NCI-H226 (cell line): ENCODE data around the gene CDK19.

Experiments used
- DNase-seq: peaks from one replicate; pipeline ENCODE4 v3.0.0-alpha.2; 2015

CDK19 gene

DNA sequence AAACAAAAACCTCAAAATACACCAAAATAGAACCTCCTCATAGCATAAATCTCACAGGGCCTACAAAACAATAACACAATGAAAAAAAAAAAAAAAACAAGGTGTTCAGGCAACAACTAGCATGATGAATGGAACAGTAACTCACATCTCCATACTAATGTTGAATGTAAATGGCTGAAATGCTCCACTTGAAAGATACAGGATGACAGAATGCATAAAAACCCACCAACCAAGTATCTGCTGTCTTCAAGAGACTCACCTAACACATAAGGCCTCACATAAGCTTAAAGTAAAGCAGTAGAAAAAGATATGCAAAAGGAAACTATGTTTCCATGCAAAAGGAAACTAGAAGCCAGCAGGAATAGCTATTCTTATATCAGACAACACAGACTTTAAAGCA lies 121.3 kb downstream of the CDK19 start:
- DNase-seq: no peak

DNA sequence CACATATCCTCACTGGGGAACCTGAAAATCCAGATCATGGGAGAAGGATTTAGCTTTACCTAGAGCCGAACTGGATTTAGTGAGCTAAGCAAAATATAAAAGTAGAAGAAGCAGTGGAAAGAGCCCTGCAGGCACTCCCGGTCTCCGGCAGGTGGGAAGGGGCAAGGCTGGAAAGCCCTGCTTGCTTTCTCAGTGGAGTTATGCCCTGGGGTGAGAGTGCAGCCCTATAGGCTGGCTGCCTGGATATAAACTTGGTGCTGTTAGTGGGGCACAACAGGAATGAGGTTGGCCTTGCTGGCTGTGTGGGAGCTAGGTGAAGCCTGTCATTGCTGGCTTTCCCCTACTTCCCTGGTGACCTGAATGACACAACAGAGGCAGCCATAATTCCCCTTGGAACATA lies 122.0 kb downstream of the CDK19 start:
- DNase-seq: no peak

DNA sequence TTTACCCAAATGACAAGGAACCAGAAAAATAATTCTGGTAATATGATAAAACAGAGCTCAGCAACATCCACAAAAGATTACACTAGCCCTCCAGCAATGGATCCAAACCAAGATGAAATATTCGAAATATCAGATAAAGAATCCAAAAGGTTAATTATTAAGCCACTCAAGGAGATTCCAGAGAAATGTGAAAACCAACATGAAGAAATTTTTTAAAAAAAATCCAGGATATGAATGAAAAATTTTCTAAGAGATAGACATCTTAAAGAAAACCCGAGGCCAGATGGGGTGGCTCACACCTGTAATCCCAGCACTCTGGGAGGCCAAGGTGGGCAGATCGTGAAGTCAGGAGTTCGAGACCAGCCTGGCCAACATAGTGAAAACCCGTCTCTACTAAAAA lies 124.4 kb downstream of the CDK19 start:
- no peak for DNase-seq

DNA sequence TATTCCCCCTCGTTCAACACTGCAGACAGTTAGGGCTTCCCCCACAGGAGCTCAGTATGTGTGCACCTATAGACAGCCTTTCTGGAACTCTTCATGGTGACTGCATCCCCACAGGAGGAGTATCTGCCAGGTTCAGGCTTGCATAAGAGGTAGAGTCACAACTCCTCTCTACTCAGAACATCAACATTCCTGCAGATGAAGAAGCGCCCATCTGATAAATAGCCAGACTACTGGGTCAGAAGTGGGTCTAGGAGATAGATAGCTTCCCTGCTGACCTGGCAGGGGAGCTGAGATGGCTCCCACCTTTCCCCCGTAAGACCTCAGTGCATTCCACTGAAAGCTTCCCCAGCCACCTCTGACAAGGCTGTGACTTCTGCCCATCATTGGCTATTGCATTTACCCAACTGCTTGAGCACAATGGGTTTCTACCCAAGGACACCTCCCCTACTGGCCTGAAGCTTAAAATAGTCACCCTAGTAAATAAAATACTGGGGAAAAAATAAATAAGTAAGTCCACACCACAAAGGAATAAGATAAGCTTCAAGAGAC lies 125.1 kb downstream of the CDK19 start:
- DNase-seq: no peak

DNA sequence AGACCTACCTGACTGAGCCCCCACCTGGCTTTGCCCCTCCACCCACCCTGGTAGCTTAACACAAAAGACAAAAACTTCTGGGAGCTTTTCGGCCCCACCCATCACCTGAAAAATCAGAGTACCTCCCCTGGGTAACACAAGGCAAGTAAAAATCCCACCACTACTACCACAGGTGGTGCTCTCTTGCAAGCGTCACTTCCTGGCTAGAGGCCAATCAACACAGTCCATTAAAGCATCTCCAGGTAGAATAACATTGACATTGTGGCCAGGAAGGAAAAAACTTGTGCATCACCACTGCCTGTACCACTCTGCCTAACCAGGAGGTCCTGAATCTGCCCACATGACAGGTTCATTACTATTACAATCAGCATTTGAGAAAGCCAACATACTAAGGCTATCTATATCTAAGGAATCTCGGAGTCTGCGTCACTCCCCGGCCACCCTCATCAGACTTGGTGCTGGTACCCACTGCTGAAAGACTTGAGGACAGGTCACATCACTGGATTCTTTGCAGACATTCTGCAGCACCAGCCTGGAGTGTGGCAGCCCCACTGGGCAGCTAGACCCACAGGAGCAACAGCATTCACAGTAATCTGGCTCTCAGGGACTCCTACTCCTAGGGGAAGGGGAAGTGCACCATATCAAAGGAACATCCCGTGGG lies 125.9 kb downstream of the CDK19 start:
- DNase-seq: no peak

DNA sequence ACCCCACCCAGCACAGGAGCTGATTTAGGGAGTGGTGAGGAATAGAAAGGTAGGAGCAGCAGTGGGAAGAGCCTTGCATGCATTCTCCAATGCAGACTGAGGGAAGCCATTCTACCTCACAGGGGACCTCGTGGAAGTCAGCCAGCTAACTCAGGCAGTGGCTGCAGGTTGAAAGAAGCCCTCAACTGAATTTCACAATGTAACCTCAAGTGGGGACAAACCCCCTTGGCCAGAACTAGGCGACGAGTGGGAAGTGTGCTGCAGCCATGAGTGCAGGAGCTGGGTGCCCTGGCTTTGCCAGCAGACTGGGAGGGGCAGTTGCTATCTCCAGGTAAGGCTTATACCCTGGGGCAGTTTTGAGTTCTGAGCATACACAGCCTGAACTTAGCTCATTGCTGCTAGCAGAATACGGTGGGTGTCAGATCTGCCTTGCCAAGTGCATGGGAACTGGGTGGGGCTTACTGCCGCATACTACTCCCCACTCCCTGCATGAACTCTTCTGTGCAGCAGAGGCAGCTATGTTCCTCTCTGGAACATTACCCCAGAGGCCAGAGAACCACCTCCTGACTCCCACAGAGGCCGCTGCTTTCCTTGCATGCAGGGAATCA lies 126.5 kb downstream of the CDK19 start:
- DNase-seq: peak; percentile 5

DNA sequence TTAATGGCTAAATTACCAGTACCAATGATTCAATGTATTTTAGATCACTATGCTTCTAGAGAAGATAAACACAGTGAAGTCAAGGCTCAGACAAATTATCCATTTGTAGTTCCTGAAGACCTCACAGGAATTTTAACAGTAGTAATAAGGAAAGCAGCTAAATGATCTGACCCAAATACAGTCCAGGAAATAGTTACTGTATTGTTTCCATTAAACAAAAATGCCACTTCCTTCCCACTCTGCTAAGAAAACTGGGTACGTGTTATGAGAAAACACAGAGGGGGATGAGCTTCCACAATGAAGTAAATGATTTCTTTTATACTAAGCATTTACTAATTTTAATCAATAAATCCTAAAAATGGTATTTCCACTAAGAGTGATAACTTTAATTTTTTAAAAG lies 127.9 kb downstream of the CDK19 start:
- no peak for DNase-seq

DNA sequence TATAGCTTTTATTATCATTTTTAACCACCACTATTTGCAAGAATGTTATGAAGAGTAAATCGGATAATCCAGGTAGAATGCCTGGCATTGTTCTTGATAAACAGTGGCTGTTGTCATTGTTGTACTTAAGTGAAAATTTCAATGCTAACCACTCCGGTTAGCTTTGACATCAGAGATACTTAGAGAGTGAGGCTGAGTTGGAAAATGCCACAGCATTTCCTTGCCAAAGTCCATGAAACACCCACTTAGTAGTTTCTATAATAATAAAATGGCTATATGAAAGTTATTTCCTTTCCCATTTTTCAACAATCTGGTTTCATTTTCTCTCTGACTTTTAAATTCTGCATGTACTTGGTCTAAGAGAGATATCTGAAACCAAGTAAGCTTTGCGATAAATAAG lies 132.0 kb downstream of the CDK19 start:
- no peak for DNase-seq

DNA sequence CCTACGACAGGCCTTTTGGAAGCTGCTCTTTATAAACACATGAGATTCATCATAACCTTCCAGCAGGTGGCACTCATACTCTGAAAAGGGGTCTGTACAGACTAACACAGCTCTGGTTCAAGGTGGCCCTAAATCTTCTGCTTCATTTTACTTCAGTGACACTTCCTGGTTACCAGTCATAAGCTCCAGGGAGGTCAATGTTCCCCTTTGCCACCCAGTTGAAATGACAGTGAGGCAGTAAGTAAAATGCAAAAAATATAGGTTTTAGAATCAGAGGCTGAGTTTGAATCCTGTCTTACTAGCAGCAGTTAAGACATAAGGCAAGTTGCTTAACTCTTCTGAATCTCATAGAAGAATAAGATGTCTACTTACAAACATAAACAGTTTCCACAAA lies 132.8 kb downstream of the CDK19 start:
- DNase-seq: peak; percentile 52

DNA sequence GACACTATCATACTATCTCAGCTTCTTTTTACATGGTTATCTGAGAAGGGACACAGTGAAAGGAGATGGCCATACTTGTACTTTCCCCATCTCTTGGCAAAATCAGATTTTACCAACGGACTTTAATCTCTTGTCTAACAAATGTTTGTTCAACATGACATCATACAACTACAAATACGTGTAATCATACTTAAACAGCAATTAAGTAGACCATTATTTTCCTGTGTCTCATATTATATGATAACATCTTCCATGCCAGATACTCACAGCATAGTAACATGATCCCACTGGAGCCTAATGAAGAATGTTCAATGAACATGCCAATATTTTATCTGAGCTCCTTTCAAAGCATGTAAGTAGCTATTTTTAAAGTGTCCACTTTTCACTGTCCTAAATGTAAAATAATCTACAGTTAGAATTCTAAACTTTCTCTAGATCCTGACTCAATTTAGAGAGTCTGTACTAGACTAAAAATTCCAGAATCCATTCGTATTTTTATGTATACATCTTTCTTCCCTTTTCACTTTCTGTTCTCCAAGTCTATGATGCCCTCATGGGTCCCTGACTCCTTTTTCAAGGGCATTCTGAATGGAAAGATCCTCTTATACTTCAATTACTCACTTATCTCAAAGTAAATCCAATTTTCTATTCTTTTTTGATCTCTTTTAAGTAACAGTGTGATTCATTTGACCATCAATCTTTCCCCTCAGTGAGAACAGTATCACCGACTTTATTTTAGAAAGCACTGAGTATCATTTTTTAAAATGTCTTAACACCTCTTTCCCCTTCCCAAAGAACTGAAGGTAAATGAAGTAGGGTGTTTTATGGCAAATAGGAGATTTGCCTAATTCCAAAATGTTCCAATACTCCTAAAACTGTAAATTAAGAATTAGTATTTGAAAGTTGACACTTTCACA lies 133.5 kb downstream of the CDK19 start:
- no peak for DNase-seq

DNA sequence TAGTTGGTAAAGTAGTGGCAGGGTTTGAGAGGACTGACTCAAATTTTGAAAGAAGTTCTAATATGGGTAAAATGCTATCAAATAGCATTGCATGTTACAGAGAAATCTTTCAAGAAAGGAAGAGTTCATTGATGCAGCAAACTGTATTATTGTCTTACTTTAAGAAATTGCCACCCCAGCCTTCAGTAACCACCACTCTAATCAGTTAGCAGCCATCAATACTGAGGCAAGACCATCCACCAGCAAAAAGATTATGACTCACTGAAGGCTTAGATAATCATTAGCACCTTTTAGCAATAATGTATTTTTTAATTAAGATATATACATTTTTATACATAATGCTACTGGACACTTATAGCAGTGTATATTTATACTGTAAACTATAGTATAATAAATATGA lies 138.9 kb downstream of the CDK19 start:
- no peak for DNase-seq

DNA sequence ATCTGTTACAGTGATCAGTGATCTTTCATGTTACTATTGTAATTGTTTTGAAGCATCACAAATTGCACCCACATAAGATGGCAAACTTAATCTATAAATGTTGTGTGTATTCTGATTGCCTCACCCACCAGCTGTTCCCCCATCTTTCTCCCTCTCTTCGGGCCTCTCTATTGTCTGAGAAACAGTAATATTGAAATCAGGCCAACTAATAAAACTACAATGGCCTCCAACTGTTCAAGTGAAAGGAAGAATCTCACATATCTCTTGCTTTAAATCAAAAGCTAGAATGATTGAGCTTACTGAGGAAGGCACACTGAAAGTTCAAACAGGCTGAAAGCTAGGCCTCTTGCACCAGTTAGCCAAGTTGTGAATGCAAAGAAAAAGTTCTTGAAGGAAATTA lies 141.2 kb downstream of the CDK19 start:
- DNase-seq: no peak

DNA sequence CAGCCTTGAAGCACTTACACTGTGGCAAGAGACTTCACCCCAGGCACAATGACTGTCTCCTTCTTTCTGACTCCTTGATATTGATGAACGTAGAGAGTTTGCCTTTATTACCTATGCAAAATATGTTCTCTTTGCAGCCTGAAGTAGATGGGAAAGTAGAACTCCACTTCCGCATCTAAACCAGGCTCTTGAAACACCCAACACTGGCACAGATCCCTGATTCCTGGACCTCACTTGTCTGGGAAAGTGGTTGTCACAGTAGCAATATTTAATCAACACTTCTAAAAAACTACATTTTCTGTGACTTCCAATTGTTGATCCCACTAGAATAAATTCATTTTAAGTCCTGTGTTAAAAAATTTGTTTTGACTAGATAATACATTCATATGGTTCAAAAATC lies 143.1 kb downstream of the CDK19 start:
- DNase-seq: no peak

DNA sequence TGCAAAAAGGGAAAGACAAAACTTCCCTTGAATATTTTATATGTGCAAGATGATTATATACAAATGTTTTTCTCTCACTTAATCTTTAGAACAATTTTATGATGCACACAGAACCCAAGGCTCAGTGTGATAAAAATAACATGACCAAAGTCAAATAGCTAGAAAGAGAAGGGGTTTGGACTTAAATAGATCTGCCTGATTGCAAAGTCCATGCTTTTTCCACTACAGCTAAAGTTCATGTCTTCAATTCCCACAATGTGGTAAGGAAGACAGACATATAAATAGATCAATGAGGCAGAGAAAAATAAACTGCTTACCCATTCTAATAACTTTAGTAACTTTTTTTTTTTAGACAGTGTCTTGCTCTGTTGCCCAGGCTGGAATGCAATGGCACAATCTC lies 143.8 kb downstream of the CDK19 start:
- no peak for DNase-seq

DNA sequence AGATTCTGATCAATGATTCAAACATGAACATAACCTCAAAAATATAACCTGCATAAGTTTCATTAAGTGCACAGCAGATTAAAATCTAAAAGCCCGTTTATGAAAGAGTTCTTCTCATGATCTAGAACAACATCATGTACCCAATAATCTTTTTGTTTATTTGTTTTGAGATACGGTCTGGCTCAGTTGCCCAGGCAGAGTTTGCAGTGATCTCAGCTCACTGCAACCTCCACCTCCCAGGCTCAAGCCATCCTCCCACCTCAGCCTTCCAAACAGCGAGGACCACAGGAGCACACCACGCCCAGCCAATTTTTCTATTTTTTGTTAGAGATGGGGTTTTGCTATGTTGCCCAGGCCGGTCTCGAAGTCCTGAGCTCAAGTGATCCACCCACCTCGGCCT lies 149.7 kb downstream of the CDK19 start:
- no peak for DNase-seq

DNA sequence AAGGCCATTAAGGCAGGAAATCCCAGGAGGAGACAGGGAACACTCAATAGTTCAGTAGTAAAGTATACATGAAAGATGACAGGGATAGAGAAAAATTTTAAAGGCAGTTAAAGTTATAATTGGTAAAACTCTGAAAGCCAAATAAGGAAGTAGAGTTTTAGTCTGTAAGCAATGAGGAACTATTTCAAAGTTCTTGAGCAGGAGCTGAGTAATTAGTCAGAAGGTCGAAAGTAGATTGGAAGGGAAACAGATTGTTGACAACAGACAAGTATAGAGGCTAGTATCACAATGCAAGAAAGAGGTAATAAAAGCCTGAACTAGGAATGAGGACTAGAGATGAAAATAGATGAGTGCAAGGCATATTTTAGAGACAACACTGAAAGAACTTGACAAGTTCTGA lies 150.3 kb downstream of the CDK19 start:
- DNase-seq: no peak

DNA sequence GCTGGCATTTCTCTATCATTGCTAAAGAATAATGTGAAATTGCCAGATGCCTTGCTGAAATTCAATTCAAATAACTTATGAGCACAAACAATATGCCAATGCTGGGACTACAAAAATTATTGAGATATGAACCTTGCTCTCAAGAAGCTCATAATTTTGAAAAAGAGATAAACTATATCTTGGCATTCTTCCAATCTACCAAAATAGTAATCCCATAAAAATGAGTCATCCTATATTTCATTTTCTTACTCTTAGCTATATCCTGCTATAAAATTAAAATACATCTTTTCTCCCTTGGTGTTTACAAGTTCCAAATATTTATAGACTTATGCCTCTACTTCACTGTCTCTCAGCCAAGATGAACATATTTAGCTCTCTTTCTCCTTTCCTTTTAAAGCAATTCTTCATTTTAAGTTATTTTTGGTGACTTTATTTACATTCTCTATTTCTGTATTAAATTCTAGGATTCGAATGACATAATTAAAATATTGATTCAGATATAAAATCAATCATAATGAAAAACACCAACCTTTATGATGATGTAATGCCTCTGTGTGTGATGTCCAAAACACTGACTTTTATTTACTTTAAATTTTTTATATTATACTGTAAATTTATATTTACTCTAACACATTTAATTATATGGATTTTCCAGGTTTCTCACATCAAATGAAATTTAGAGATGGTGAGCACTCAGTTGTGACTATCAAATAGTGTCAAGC lies 152.6 kb downstream of the CDK19 start:
- DNase-seq: no peak

DNA sequence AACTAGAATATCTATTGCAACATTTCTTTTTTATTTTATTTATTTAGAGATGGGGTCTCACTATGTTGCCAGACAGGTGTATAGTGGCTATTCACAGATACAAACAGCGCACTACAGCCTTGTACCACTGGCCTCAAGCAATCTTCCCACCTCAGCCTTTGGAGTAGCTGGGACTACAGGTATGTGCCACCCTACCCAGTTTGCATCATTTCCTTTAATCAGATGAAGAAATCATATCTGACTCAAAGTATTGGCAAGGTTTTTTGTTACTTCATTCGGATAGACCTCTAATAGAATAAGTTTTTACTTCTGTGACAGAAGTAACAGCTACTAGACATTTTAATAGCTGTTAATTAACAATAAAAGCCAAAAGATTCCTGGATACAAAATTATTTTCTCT lies 153.9 kb downstream of the CDK19 start:
- no peak for DNase-seq

DNA sequence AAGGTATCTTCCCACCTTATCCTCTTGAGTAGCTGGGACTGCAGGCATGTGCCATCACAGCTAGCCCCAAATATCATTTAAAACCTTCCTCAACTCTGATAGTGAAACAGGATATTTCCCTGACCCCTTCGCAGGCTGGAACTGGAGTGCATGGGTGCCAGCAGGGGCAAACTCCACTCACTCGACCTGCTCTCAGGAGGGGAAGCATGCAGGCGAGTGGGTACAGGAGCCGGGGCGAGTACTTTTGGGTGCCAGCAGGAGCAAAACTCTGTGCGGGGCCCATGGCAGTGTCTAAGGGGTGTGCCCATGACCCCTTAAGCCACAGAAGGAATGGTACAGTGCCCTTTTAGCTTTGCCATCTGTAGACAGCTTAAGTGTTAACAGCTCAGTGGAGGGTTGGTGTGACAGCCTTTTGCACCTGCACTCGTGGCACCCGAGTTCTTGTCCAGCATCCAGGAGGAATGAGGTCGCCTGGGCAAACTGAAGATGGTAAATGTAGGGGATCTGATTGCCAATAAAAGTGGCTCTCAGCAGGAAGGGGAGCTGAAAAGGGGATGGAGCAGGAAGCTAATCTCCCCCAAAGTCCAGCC lies 155.1 kb downstream of the CDK19 start:
- DNase-seq: no peak

DNA sequence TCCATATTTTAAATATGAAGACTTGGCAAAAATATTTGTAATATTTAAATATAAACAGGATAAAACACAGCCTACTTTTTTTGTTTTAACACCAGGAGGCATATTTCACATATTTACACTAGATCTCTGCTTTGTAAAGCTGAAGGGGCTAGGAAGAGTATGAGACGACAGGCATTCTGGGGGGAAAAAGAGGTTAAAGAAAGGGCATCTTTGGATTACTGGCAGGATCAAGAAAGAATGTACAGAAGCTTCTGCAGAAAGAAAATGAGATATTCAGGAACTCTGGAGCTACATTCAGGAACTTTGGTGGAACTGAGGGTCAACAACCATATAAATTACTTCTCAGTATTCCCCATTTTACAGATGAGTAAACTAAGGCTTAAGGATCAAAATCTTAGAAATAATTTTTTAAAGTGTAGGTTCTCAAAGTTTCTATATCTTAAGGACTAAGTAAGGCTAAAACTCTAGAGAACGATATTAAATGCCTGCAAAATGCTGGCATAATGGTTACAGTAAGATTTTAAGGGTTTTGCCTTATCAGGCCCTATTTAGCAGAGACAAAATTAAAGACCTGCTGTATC lies 156.5 kb downstream of the CDK19 start:
- DNase-seq: no peak

DNA sequence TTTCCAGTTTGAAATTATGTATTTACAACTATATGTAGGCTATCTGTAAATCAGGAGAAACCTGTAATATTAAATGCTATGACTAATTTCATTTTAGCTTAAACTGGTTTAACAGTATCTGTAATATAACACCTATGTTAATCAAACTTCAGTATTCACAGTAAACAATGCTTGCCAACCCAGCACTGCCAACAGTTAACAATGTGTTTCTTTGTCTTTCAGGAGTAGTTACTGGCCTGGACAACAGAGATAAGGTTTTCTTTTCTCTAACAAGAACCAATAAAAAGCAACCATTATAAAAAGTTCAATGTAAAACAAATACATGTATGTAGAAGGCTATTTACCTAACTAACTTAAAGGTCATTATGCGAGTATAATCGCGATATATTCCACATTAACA lies 158.8 kb downstream of the CDK19 start:
- DNase-seq: no peak

DNA sequence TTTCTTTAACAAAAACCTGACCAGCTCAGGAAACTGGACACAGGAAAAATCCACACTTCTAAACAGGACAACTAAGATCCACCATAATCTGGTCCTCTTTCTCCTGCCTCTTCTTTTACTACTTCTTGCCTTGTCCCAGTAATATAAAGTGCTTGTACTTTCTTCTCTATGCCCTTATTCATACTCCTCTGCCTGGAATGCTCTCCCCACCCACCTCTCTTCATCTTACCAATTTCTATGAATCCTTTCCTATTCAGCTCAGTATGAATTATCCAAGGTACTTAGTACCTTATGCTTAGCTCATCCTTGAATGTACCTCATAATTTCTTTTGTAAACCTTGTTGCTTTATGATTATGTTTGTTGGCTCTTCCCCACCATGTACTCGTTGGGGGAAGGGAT lies 159.4 kb downstream of the CDK19 start:
- DNase-seq: no peak
